ENCODE results near the gene OR6X1.

The OR6X1 gene

DNA sequence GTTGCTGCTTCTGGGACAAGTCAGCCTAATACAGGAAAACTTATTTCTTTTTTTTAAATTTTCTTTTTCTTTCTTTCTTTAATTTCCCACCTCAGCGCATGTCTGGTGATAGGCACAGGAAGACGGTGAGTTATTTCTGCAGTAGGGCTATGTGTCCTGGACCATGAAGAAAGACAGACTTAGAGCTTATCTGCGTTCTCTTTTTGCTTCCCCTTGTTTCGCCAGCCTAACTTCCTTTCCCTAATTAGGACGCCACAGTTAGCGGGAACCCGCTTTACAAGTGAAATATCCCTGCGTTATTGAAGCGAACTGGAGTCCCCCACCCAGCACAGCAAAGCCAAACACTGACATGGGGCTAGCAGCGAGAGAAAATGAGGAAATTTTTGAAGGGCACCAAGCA is 43.2 kb upstream of the OR6X1 start:
- H3K4me3 ChIP-seq (ENCODE audit: control insufficient read depth, low read depth, low read length) = no peak overlapping the region
- TF ChIP-seq CTCF (IDR thresholded peaks at IDR 0.05; ENCODE audit: control insufficient read depth, insufficient read depth, low read depth, low read length, missing control alignments) = no peak
- DNase-seq (ENCODE audit: low read depth) = no peak

GRCh38 chr11:123797114-123797513 is 42.8 kb upstream of the OR6X1 start:
- no peak for TF ChIP-seq CTCF (IDR thresholded peaks at IDR 0.05; ENCODE audit: control insufficient read depth, insufficient read depth, low read depth, low read length, missing control alignments)
- DNase-seq (ENCODE audit: low read depth) = no peak

GRCh38 chr11:123796226-123796625 is 41.9 kb upstream of the OR6X1 start:
- no peak for DNase-seq (ENCODE audit: low read depth)
- H3K4me3 ChIP-seq (ENCODE audit: control insufficient read depth, low read depth, low read length) = no peak overlapping the region
- TF ChIP-seq CTCF (IDR thresholded peaks at IDR 0.05; ENCODE audit: control insufficient read depth, insufficient read depth, low read depth, low read length, missing control alignments) = no peak

More at GRCh38 chr11:123797114-123797513, 42.8 kb upstream of the OR6X1 start:
- H3K4me3 ChIP-seq (ENCODE audit: control insufficient read depth, low read depth, low read length) = no peak overlapping the region

GRCh38 chr11:123783536-123783935 is 29.2 kb upstream of the OR6X1 start:
- no peak for TF ChIP-seq CTCF (IDR thresholded peaks at IDR 0.05; ENCODE audit: control insufficient read depth, insufficient read depth, low read depth, low read length, missing control alignments)
- no peak for DNase-seq (ENCODE audit: low read depth)
- no peak overlapping the region for H3K4me3 ChIP-seq (ENCODE audit: control insufficient read depth, low read depth, low read length)

GRCh38 chr11:123778511-123778910 is 24.2 kb upstream of the OR6X1 start:
- DNase-seq (ENCODE audit: low read depth) = no peak
- TF ChIP-seq CTCF (IDR thresholded peaks at IDR 0.05; ENCODE audit: control insufficient read depth, insufficient read depth, low read depth, low read length, missing control alignments) = no peak
- no peak overlapping the region for H3K4me3 ChIP-seq (ENCODE audit: control insufficient read depth, low read depth, low read length)

GRCh38 chr11:123775715-123776549 is 21.6 kb upstream of the OR6X1 start:
- no peak for DNase-seq (ENCODE audit: low read depth)
- H3K4me3 ChIP-seq (ENCODE audit: control insufficient read depth, low read depth, low read length) = no peak overlapping the region
- TF ChIP-seq CTCF (IDR thresholded peaks at IDR 0.05; ENCODE audit: control insufficient read depth, insufficient read depth, low read depth, low read length, missing control alignments) = no peak

Data from AG09309 (cell line).